HepG2 (cell line): ENCODE data around the gene EFNA3. TPM values are rescaled to one million over a fixed set of nuclear protein-coding genes. Genes with fewer than 3 reads are reported as not detected.

Source experiments
- ATAC-seq: fragments of 200-7000 bp; cut with Tn5 transposase; 3 replicates; pipeline ENCODE4 v1.9.1; 2020; ENCODE audit warnings: mild to moderate bottlenecking, moderate library complexity
- BruUV-seq: library from RNA; stranded (reverse); fragments of 400-500 nt; replicated peaks from 2 replicates; lab custom pipeline; 2021; lab: Mats Ljungman, UMichigan
- CTCF ChIA-PET: fragments of 300-600 bp; formaldehyde crosslinking; extraction: SDS; loops from one replicate; lab custom pipeline; 2021; ENCODE audit warnings: low total read pairs, inconsistent platforms, low intra/inter-chr PET ratio; lab: Yijun Ruan, JAX
- POLR2A ChIA-PET: fragments of 350-600 bp; sonication (Branson Sonifier 250); formaldehyde crosslinking; loops from one replicate; lab custom pipeline; 2020; ENCODE audit warnings: antibody characterized with exemption, inconsistent platforms; lab: Yijun Ruan, JAX
- DNase-seq: peaks from one replicate; pipeline ENCODE4 v3.0.0-alpha.2; 2015; ENCODE audit warnings: low spot score
- FAIRE-seq: peaks from 3 replicates; lab custom pipeline; 2011; peaks lifted over from hg19 to GRCh38; lab: Jason Lieb, UNC
- H2AFZ ChIP-seq: one replicate; pipeline ENCODE4 v1.6.1; 2011; ENCODE audit warnings: low read length, inconsistent platforms
- H3K27ac ChIP-seq: fragments of 300-600 bp; 3 replicates; pipeline ENCODE4 v1.8.0; 2011; ENCODE audit warnings: mixed run types, mild to moderate bottlenecking, mixed read lengths, low read length, inconsistent platforms; ENCODE audit not compliant: insufficient read depth; ENCODE audit errors: extremely low read length
- H3K27me3 ChIP-seq, 2 experiments: fragments of 200-600 bp in 1 of 2; 2 replicates in 1 of 2; 3 replicates in 1 of 2; pipeline versions ENCODE4 v1.6.0 to v1.8.0; 2011; ENCODE audit warnings: low read length in 2 of 2, mild to moderate bottlenecking in 2 of 2, moderate library complexity in 2 of 2, inconsistent platforms in 1 of 2; ENCODE audit not compliant: insufficient read depth in 2 of 2, control insufficient read depth in 1 of 2
- H3K36me3 ChIP-seq, 2 experiments: fragments of 200-600 bp in 1 of 2; replicated peaks in 1 of 2; 2 replicates in 1 of 2; 3 replicates in 1 of 2; pipeline versions ENCODE4 v1.5.1 to v1.8.0; 2011; ENCODE audit warnings: low read length in 2 of 2, inconsistent platforms in 1 of 2; ENCODE audit not compliant: insufficient read depth in 2 of 2, control insufficient read depth in 1 of 2
- H3K4me1 ChIP-seq: 2 replicates; pipeline ENCODE4 v1.5.1; 2012; ENCODE audit warnings: low read length, inconsistent platforms; ENCODE audit not compliant: insufficient read depth
- H3K4me2 ChIP-seq: 2 replicates; pipeline ENCODE4 v1.6.0; 2011; ENCODE audit warnings: low read depth, low read length, inconsistent platforms
- H3K4me3 ChIP-seq, 3 experiments: fragments of 200-600 bp in 1 of 3; sonication (generic), shearing (Covaris generic) in 1 of 3; replicated peaks in 1 of 3; 2 replicates each; pipeline ENCODE4 v1.5.1; 2011 to 2016; ENCODE audit warnings: low read length in 3 of 3, inconsistent platforms in 2 of 3, low read depth in 2 of 3, mild to moderate bottlenecking in 2 of 3, control low read depth in 1 of 3, mixed read lengths in 1 of 3; ENCODE audit not compliant: insufficient read depth in 1 of 3
- H3K79me2 ChIP-seq: one replicate; pipeline ENCODE4 v1.6.1; 2011; ENCODE audit warnings: low read length, inconsistent platforms; ENCODE audit not compliant: insufficient read depth
- H3K9ac ChIP-seq: 2 replicates; pipeline ENCODE4 v1.6.0; 2011; ENCODE audit warnings: mild to moderate bottlenecking, low read depth, low read length, inconsistent platforms; ENCODE audit not compliant: insufficient read depth
- H3K9me3 ChIP-seq: 2 replicates; pipeline ENCODE4 v1.5.1; 2012; ENCODE audit warnings: mild to moderate bottlenecking, low read length
- H4K20me1 ChIP-seq: 2 replicates; pipeline ENCODE4 v1.6.0; 2011; ENCODE audit warnings: inconsistent platforms, mild to moderate bottlenecking, low read length, moderate library complexity; ENCODE audit not compliant: insufficient read depth
- BCL6 ChIP-seq: IDR thresholded peaks from 2 replicates; pipeline ENCODE4 v1.6.1; 2016; ENCODE audit warnings: missing genetic modification reagents, missing compliant biosample characterization
- CBX1 ChIP-seq: IDR thresholded peaks from one replicate; pipeline ENCODE4 v1.6.1; 2016; ENCODE audit warnings: antibody characterized with exemption, low read depth
- FOSL1 ChIP-seq: sonication (generic); formaldehyde crosslinking; IDR thresholded peaks from 2 replicates; pipeline ENCODE4 v1.9.0; 2021; ENCODE audit warnings: missing genetic modification reagents, borderline replicate concordance
- MED1 ChIP-seq: sonication (generic); formaldehyde crosslinking; IDR thresholded peaks from 2 replicates; pipeline ENCODE4 v1.4.0; 2020; ENCODE audit warnings: missing genetic modification reagents
- NR2C2 ChIP-seq: sonication (generic); formaldehyde crosslinking; IDR thresholded peaks from 2 replicates; pipeline ENCODE4 v1.4.0; 2020; ENCODE audit warnings: missing genetic modification reagents, mild to moderate bottlenecking, moderate library complexity, borderline replicate concordance
- SKI ChIP-seq: fragments of 450-650 bp; IDR thresholded peaks from one replicate; pipeline ENCODE4 v1.6.1; 2018; ENCODE audit warnings: mild to moderate bottlenecking; ENCODE audit not compliant: partially characterized antibody
- SOX13 ChIP-seq, 3 experiments: fragments of 450-650 bp in 1 of 3; sonication (generic) in 1 of 3; formaldehyde crosslinking in 1 of 3; IDR thresholded peaks in 2 of 3; conservative IDR thresholded peaks in 1 of 3; 2 replicates each; pipeline versions ENCODE4 v1.5.0 to v1.6.1; 2016 to 2020; ENCODE audit warnings: antibody characterized with exemption in 1 of 3, mild to moderate bottlenecking in 1 of 3, missing compliant biosample characterization in 1 of 3, missing genetic modification reagents in 1 of 3, moderate library complexity in 1 of 3
- WIZ ChIP-seq: sonication (generic); formaldehyde crosslinking; IDR thresholded peaks from 2 replicates; pipeline ENCODE4 v1.5.1; 2020; ENCODE audit warnings: mild to moderate bottlenecking, missing genetic modification reagents
- ZBTB7A ChIP-seq: sonication (generic); formaldehyde crosslinking; IDR thresholded peaks from 2 replicates; pipeline ENCODE4 v1.8.0; 2022; ENCODE audit warnings: mild to moderate bottlenecking, missing genetic modification reagents
- ZFP1 ChIP-seq: IDR thresholded peaks from 2 replicates; pipeline ENCODE4 v1.6.1; 2016
- ZFYVE20 ChIP-seq: sonication (generic); formaldehyde crosslinking; IDR thresholded peaks from 2 replicates; pipeline ENCODE4 v1.8.0; 2023; ENCODE audit warnings: low read depth, mild to moderate bottlenecking, moderate library complexity, missing genetic modification reagents, borderline replicate concordance
- ZNF761 ChIP-seq: sonication (generic); formaldehyde crosslinking; conservative IDR thresholded peaks from 2 replicates; pipeline ENCODE4 v1.4.0; 2020; ENCODE audit warnings: mild to moderate bottlenecking, missing genetic modification reagents
- WGBS: methylation state at CpG from one replicate; pipeline ENCODE4 v1.1.6; 2017; ENCODE audit warnings: low lambda C conversion rate; 5-methylcytosine and 5-hydroxymethylcytosine counted together
- in situ Hi-C: cut with HindIII; loops from 2 replicates; pipeline ENCODE4 v1.10.0; 2017; ENCODE audit warnings: low pct_unique_long_range_greater_than_20kb; ENCODE audit not compliant: extremely low pct_ligation_motif_present
- intact Hi-C: fragments of 100-400 bp; cut with micrococcal nuclease; formaldehyde crosslinking; loops from one replicate; pipeline ENCODE4 v1.10.0; 2022; ENCODE audit not compliant: unreplicated experiment
- polyA plus RNA-seq, 8 experiments: library from polyadenylated mRNA; depleted of rRNA in 3 of 8; stranded (reverse) in 7 of 8; unstranded in 1 of 8; fragments of >200 nt; fragmentation: Illumina TruSeq in 4 of 8; extraction: Trizol in 4 of 8; gene quantifications; 2 replicates each; pipeline versions ENCODE4 v1.2.1 to v1.2.3, GENCODE V29; 2011 to 2016; ENCODE audit warnings: low read depth in 4 of 8, missing spikeins in 1 of 8, mixed read lengths in 1 of 8; ENCODE audit not compliant: insufficient read depth in 1 of 8
- total RNA-seq, 5 experiments: library from RNA; depleted of rRNA; stranded (reverse); fragments of >200 nt; fragmentation: Illumina TruSeq; extraction: Trizol; gene quantifications; 2 replicates each; pipeline ENCODE4 v1.2.3, GENCODE V29; 2016; ENCODE audit warnings: low read depth in 1 of 5
- TF ChIP-seq, protein P1 (sequence below): sonication (generic); formaldehyde crosslinking; IDR thresholded peaks from 2 replicates; pipeline ENCODE4 v1.5.1; 2020; ENCODE audit warnings: mild to moderate bottlenecking, missing genetic modification reagents, borderline replicate concordance

EFNA3 gene
- total and polyA plus RNA-seq, 2 of the 13 experiments (the other 11 are each of a cell fraction or from before 2014, with no cell fraction given), result 1.0 to 5.7 TPM

DNA sequence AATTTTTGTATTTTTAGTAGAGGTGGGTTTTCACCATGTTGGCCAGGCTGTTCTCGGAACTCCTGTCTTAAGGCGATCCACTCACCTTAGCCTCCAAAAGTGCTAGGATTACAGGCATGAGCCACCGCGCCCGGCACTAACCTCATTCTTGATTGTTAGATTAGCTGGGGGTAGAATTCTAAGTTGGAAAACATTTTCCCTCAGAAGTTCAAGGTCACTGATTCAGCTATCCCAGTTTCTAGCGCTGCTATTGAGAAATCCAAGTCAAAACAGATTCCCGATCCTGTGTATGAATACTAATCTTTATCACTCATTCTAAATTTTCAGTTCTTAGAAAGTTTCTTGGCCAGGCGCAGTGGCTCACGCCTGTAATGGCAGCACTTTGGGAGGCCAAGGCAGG lies 24.7 kb downstream of the EFNA3 start (continued):
- TF ChIP-seq, protein P1, sequence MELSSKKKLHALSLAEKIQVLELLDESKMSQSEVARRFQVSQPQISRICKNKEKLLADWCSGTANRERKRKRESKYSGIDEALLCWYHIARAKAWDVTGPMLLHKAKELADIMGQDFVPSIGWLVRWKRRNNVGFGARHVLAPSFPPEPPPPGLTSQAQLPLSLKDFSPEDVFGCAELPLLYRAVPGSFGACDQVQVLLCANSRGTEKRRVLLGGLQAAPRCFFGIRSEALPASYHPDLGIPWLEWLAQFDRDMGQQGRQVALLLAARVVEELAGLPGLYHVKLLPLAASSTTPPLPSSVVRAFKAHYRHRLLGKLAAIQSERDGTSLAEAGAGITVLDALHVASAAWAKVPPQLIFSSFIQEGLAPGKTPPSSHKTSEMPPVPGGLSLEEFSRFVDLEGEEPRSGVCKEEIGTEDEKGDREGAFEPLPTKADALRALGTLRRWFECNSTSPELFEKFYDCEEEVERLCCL (CRISPR knock-in tag), result no peak
- TF ChIP-seq CBX1, result no peak
- TF ChIP-seq WIZ, result no peak
- peak; percentile 98 for TF ChIP-seq ZFP1 (CRISPR knock-in tag)
- peak; percentile 78 for TF ChIP-seq BCL6
- TF ChIP-seq SOX13 (IDR thresholded peaks at IDR 0.05), result no peak
- TF ChIP-seq SOX13 (CRISPR knock-in tag; conservative IDR thresholded peaks at IDR 0.05 in 1 of 2, IDR thresholded peaks at IDR 0.05 in 1 of 2), result 0 out of 4 replicates have a peak, but pooled peaks of 1 of the 2 experiments have one; percentile 21
- TF ChIP-seq MED1 (CRISPR knock-in tag), result peak; percentile 41; the same call in 1 of the 2 replicates
- 0 out of 2 replicates have a peak, but pooled peaks have one; percentile 19 for TF ChIP-seq NR2C2 (CRISPR knock-in tag)
- TF ChIP-seq ZFYVE20 (CRISPR knock-in tag), result no peak
- TF ChIP-seq SKI, result peak; percentile 44

DNA sequence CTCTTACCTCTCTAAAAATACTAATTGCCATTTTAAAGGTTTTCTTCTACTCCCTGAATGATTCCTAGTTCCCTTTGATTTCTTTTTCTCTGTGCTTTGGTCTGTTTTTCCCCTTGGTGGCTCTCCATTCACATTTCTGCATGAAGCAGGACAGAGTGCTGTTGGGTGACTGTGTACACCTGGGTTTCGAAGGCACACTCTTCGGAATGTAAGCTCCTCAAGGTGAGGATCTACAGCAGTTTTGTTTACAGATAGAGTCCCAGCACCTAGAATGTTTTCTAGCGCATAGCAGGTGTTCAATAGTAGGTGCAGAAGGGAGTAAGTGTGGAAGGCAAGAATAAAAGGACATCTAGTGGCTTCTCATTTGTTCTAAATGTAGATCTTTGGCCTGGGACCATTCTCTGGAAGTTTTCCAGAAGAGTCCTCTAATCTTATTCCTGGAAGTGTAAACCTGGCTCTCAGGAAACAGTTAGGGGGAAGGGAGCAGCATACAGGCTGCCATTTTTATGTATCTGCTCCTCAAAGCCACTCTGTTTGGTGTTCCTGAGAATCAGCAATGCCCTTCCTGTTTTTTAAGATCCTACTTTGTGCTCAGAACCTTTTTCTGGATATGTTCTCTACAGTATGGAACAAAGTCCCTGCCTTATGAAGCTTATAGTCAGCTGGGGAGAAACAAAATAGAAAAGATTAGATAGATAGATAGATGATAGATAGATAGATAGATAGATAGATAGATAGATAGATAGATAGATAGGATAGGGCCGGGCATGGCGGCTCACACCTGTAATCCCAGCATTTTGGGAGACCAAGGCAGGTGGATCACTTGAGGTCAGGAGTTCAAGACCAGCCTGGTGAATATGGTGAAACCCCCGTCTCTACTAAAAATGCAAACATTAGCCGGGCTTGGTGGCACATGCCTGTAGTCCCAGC lies 26.2 kb downstream of the EFNA3 start:
- no peak overlapping the region for H3K9ac ChIP-seq
- ATAC-seq (no peak), FAIRE-seq (no peak), DNase-seq (no peak)
- peaks cover 70% of the 10 kb centered on the region for H3K4me1 ChIP-seq
- no peak overlapping the region for H2AFZ ChIP-seq
- peak overlapping the region; percentile 83 for H3K4me2 ChIP-seq
- H3K27ac ChIP-seq, result no peak overlapping the region
- H3K27me3 ChIP-seq, result no peaks in the 10 kb centered on the region
- H3K79me2 ChIP-seq, result no peaks in the 10 kb centered on the region
- WGBS, result 24% methylated on average over 7 of the region's 7 CpGs
- no peak overlapping the region for H3K4me3 ChIP-seq
- TF ChIP-seq ZNF761 (CRISPR knock-in tag), result no peak
- no peak for TF ChIP-seq FOSL1 (CRISPR knock-in tag)
- TF ChIP-seq ZBTB7A (CRISPR knock-in tag), result no peak
- intact Hi-C loops (no loop called here), in situ Hi-C loops (no loop called here)
- CTCF ChIA-PET, result no interaction called here
- H4K20me1 ChIP-seq, result no peaks in the 10 kb centered on the region
- no peaks in the 10 kb centered on the region for H3K36me3 ChIP-seq
- POLR2A ChIA-PET, result interaction anchor here (2.3 to 4.7 kb wide), 2 partner anchors 13 to 23 kb away, joined by 8 to 32 read pairs; partner anchors contain the start of gene EFNA1
- no peaks in the 10 kb centered on the region for H3K9me3 ChIP-seq
- no TSS peak for BruUV-seq
